SU-DHL-6 (cell line): Measurements from ENCODE around the gene NIPAL4.

Experiments used
- CTCF ChIP-seq: fragments of 200-600 bp; sonication (generic); IDR thresholded peaks from one replicate; pipeline ENCODE4 v1.5.1; 2017; ENCODE audit warnings: antibody characterized with exemption, mild to moderate bottlenecking, low read length, moderate library complexity; ENCODE audit not compliant: insufficient read depth, poor library complexity, severe bottlenecking
- EZH2phosphoT487 ChIP-seq: fragments of 200-600 bp; sonication (generic), shearing (Covaris generic); conservative IDR thresholded peaks from 2 replicates; pipeline ENCODE4 v1.6.1; 2018; ENCODE audit warnings: mild to moderate bottlenecking, antibody characterized with exemption, low read length, moderate library complexity, mixed read lengths

GRCh38 chr5:157469687-157470086 lies 9.7 kb downstream of the NIPAL4 start:
- TF ChIP-seq CTCF: no peak
- TF ChIP-seq EZH2phosphoT487: no peak
